ENCODE data around the gene KRT4.
"Not testable (repeated sequence)": the region's sequence is repeated elsewhere in the genome, so short reads cannot be mapped to it uniquely, and the experiment has no call there.

KRT4 gene

GRCh38 chr12:52766351-52767019 is 47.4 kb downstream of the KRT4 start:
- no peak overlapping the region for H3K4me3 ChIP-seq (replicated peaks; ENCODE audit: low read depth, low read length)
- no peak for TF ChIP-seq CTCF (IDR thresholded peaks at IDR 0.05; ENCODE audit: low read length, missing control alignments)
- DNase-seq (ENCODE audit: low read depth): no peak

- DNase-seq (ENCODE audit: low read depth): no peak
- no peak overlapping the region for H3K4me3 ChIP-seq (replicated peaks; ENCODE audit: low read depth, low read length)
- no peak for TF ChIP-seq CTCF (IDR thresholded peaks at IDR 0.05; ENCODE audit: low read length, missing control alignments)
Observed at GRCh38 chr12:52765702-52766101, 48.2 kb downstream of the KRT4 start.

- no peak for DNase-seq (ENCODE audit: low read depth)
- no peak for TF ChIP-seq CTCF (IDR thresholded peaks at IDR 0.05; ENCODE audit: low read length, missing control alignments)
- no peak overlapping the region for H3K4me3 ChIP-seq (replicated peaks; ENCODE audit: low read depth, low read length)
Observed at GRCh38 chr12:52763991-52764390, 49.9 kb downstream of the KRT4 start.

GRCh38 chr12:52763036-52763659 is 50.8 kb downstream of the KRT4 start:
- TF ChIP-seq CTCF (IDR thresholded peaks at IDR 0.05; ENCODE audit: low read length, missing control alignments): no peak
- no peak overlapping the region for H3K4me3 ChIP-seq (replicated peaks; ENCODE audit: low read depth, low read length)
- DNase-seq (ENCODE audit: low read depth): no peak

- TF ChIP-seq CTCF (IDR thresholded peaks at IDR 0.05; ENCODE audit: low read length, missing control alignments): no peak
- H3K4me3 ChIP-seq (replicated peaks; ENCODE audit: low read depth, low read length): no peak overlapping the region
- no peak for DNase-seq (ENCODE audit: low read depth)
Observed at GRCh38 chr12:52761802-52762201, 52.1 kb downstream of the KRT4 start.

- DNase-seq (ENCODE audit: low read depth); H3K4me3 ChIP-seq (replicated peaks; ENCODE audit: low read depth, low read length): not testable (repeated sequence)
Observed at GRCh38 chr12:52761218-52761617, 52.7 kb downstream of the KRT4 start.

GRCh38 chr12:52760623-52761022 is 53.3 kb downstream of the KRT4 start:
- no peak for TF ChIP-seq CTCF (IDR thresholded peaks at IDR 0.05; ENCODE audit: low read length, missing control alignments)
- no peak overlapping the region for H3K4me3 ChIP-seq (replicated peaks; ENCODE audit: low read depth, low read length)

More at GRCh38 chr12:52760623-52761022, 53.3 kb downstream of the KRT4 start:
- DNase-seq (ENCODE audit: low read depth): no peak
